HG03196 (cell line): Measurements from ENCODE around the gene HOATZ.

Experiments
- ATAC-seq: cut with Tn5 transposase; IDR thresholded peaks from one replicate; pipeline ENCODE4 v1.9.1; 2021; ENCODE audit not compliant: unreplicated experiment

HOATZ gene

GRCh38 chr11:111521135-111521534 is 6.6 kb downstream of the HOATZ start:
- ATAC-seq, result no peak

- ATAC-seq, result no peak
Measured at GRCh38 chr11:111522426-111522825, 7.8 kb downstream of the HOATZ start.

- ATAC-seq, result no peak
Measured at GRCh38 chr11:111523343-111523742, 8.8 kb downstream of the HOATZ start.

DNA sequence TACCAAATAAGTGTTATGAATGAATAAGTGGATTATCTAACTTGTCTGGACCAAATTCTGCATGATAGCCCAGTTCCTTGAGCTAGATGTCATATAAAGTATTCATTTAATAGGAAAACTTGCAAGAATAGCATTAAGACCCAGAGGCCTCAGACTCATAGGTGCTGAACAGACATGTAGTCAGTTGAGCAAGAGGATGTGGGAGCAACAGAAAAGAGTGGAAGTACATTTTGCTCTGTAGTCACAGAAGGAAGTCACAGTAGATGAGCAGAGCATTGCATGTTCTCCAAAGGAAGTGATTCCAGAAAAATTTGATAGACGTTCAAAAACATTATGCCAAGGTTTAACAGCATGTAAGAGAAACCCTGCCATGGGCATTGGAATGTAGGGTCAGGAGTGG is 9.5 kb downstream of the HOATZ start:
- no peak for ATAC-seq

DNA sequence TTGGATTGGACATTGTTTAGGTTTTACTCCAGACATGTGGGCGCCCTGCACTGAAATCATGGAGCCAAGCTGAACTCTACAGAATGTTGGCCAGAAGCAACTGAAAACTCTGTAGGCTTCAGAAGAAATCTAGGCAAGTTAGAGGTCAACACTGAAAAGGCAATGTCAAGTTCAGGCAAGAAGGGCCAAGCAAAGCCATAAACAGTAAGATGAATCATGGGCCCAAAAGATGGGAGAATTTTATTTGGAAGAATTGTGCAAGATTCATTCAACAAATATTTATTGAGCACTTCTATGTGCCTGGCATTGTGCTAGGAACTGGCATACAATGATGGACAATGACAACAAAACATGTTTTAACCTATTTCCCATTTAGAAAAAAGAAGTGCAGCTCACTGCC is 10.9 kb downstream of the HOATZ start:
- ATAC-seq, result no peak

DNA sequence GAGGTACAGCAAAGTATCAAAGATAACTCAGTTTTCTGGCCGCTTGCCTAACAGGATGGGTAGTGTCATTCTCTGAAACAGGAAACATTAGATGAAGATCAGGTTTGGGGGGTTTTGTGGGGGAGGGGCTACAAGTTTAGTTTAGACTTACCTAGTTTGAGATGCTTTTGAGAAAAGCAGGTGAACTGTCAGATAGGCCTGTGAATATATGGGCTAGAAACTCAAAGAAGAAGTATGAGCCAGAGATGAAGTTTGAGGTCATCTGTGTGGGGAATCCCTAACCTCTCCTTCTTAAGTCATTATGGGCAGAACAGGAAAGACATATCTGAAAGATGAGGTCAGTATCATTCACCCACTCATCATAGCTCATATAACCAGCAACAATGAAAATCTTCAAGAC is 11.9 kb downstream of the HOATZ start:
- no peak for ATAC-seq

DNA sequence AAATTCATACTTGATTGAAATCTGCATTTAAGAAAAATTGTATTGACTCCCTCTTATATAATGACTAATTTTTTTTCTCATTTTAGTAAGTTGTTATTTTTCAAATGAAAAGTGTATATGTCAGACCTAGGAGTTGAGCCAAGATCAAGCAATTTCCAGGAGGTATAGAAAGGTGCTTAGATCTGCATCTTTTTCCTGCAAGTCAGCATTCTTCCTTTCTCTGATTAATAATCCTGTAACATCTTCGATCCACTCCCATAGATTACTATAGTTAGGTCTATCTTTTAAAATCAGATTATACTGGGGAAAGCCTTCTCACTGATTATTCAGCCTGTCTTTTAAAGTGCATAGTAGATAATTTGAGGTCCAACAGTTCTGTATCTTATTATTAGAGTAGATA is 12.7 kb downstream of the HOATZ start:
- no peak for ATAC-seq

DNA sequence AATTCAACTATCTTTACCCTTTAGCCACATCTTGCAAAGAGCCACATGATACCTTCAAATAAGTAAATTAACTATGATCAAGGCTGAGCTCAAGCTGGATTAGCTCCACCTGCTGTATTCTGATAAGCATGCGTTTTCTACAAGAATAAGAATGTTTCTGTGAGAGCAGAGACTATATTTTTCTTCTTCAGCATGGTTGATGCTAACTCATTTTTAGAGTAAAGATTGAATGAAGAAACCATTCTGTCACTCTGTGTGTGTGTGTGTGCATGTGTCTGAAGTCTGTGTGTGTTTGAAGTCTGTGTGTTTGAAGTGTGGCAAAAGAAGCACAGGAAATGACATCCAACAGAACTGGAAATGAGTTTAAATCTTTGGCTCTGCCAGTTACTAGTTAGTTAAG is 14.0 kb downstream of the HOATZ start:
- no peak for ATAC-seq

DNA sequence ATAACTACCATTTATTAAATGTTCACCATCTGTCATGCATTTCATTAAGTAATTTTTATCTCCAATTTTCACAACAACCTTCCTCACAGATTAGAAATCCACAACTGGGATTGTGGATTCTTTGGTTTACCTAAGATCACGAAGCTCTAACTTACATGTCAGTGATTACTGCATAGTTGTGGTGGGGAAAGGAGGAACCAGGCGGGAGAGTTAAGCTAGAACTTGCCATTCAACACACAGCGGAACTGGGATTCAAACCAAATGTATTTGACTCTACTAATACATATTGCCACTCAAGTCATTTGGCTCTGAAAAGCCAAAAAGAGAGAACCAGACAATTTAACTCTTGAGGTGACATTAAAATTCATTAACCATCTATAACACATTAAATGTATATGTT is 15.5 kb downstream of the HOATZ start:
- no peak for ATAC-seq

GRCh38 chr11:111531136-111531535 is 16.6 kb downstream of the HOATZ start:
- no peak for ATAC-seq

DNA sequence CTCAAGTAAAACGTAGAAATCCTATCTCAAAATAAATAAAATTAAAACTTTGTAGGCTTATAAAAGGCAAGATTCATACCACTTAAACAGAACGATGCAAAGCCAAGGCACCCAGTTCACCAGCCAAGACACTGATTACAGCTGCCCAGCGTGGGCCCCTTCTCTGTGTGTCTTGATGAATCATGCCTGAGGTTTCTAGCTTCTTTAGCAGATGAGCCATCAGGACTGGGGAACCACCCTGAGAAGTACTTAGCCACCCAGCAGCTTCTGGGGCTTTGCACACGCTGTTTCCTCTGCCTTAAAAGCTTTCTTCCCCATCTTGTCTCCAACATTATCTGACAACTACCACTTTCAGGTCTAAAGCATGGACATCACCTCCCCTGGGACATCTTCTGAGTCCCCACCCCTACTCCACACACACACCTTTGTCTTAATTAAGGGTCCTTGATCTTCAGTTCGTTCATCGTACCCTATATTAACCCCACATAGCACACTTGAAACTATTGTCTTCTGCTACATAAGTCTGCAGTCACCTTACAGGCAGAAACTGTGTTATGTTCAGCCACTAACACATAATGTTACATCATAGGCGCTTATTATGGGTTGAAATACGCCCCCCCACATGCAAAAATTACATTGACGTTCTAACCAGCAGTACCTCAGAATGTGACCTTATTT is 17.2 kb downstream of the HOATZ start:
- peak; percentile 96 for ATAC-seq

DNA sequence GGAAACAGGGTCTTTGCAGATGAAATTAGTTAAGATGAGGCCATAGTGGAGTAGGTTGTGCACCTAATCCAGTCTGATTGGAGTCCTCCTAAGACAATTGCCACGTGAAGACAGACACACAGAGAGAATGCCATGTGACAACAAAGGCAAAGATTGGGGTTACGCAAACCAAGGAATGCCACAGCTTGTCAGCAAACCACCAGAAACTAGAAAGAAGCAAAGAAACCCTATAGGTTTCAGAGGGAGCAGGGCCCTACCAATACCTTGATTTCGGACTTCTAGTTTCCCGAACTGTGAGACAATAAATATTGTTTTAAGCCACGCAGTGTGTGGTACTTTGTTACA is 17.8 kb downstream of the HOATZ start:
- ATAC-seq, result no peak

DNA sequence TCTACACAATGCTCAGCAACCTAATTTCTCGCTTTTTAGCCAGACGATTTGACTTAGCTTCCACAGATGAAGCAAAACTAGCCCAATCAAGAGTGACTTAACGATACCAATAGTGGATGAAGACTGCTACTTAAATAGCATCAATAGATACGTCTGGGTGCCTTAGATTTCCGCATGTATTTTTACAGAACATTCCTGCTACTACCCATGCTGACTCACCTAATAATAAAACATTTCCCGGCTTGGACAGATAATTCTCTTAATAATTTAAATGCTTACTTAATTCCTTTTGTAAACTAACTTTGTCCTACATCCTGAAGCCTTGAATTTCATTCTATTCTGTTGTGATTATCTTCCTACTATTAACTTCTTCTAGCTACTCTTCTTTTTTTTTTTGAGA is 20.7 kb downstream of the HOATZ start:
- no peak for ATAC-seq

GRCh38 chr11:111537336-111537860 is 22.8 kb downstream of the HOATZ start:
- no peak for ATAC-seq

DNA sequence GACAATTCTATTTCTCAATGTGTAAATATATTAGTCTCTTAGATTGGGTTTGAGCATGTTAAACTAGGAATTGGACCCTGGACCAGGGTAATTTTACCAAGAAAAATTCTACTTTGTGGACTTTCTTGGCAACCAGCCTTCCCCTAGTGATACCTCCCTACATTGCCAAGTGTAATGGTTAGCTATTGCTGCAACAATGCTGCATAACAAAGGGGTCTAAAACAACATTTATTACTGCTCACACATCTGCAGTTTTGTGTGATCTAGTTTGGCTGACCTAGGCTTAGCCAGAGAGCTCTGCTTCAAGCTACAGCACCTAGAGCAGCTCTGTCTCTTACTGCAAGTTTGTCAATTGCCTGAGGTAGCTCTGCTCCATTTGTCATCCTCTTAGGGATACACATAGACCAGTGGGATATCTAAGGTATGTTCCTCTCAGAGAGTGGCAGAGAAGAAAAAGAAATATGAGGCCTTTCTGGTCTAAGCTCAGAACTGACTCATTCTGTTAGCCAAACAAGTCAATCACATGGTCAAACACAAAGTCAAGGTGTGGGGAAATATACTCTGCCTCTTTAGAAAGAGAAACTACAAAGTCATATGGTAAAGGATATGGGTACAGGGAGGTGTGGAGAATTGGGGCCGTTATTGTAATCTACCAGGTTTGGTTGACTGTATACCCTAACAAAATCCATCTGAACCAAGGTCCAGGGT is 24.0 kb downstream of the HOATZ start:
- ATAC-seq, result no peak

DNA sequence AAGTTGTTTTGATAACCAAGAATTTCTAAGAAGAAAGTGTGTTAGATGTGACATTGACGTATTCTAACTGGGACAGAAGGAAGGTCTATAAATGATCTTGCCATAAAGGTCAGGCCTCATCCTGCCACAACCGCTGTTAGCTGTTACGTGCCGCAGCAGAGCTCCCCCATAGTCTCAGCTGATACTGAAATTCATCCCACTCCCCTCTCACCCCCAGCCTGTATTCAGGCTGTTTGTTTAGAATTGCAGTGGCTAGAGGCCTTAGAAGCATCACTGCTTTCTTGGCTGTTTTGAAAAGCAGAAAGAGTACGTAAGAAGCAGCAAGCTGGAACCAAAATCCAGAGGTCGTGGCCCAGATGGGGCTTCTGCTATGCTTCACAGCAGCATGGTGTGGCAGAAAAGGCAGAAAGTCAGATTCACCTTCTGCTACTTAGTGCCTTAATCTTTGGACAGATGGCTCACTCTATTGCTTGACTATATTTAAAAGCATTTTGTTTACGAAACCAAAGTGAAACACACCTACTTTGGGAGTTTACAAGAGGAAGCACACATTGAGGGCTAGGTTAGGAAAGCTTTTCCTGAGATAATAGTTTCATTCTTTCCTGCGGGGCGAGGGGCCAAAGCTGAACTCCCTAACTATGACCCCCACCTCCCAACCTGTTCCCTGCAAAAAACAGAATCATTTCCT is 25.0 kb downstream of the HOATZ start:
- ATAC-seq, result no peak

DNA sequence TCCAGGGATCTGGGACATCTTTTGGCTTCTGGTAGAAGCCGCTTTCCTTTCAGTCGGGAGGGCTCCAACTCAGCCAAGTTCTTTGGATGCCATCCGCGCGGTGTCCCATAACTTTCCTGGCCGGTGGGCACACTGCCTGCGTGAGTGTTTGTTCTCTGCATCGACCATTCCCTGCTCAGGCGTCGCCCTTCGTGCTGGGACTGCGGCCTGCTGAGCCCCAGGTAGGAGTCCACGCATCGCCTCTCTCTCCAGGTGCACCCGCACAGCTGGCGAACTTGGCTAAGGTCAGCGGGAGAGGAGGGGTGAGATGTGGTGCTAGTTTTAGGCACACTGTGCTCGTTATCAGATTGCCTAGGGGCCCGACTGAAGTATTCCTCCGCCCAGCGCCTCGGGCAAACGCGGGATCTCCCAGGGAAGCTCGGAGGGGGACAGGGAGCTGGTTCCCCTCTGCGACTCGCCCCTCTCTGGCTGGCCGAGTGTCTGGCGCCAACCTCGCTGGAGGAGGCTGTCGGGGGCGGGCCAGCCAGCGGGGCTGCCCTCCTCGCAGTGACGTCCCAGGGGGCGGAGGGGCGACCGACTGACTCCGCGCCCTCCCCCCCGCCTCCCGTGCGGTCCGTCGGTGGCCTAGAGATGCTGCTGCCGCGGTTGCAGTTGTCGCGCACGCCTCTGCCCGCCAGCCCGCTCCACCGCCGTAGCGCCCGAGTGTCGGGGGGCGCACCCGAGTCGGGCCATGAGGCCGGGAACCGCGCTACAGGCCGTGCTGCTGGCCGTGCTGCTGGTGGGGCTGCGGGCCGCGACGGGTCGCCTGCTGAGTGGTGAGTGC is 25.7 kb downstream of the HOATZ start, which contains the start of gene LAYN:
TSS of gene LAYN (plus strand) at position 607 of the 823 bp plus-strand sequence. CDS start at position 731, 124 bp downstream.
- no peak for ATAC-seq

- ATAC-seq, result no peak
Measured at GRCh38 chr11:111540937-111541253, 26.3 kb downstream of the HOATZ start.

DNA sequence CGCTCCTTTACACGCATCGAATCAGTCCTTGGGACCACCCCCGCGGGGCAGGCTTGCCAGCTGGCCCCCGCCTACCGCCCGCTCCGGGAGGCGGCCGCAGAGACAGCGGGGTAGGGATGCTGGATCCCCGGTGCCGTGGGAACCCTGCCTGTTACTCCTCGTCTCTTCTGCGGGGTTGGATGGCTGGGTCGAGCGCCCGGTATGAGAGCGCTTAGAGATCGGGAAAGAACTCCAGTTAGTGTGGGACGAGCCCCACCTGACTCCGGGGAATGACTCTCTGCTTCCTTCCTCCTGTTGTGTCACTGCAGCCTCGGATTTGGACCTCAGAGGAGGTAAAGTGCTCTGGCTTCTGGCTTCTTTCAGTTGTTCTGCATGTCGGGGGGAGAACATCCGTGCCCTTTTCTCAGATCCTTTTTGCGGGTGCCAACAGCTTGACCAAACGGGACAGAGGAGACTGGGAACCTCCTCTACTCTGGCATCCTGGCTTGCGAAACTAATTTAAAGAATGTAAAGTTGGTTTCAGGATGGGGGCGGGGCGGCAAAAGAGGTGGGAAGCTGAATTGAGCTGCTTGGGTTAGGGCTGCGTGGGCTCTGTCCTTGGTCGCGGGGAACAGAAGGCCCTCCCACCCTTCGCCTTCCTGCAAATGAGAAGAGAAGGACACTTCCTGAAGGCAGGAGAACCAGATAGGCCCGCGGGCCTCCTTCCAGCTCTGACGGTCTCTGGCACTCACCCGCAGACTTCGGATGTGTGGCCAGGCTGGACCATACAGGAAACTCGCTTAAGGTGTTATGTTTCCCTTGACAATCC is 26.9 kb downstream of the HOATZ start:
- no peak for ATAC-seq

GRCh38 chr11:111542606-111543275 is 28.2 kb downstream of the HOATZ start:
- no peak for ATAC-seq
